WTC11 (cell line): ENCODE measurements around the gene GRAMD4. TPM values are rescaled to one million over a fixed set of nuclear protein-coding genes. Genes with fewer than 3 reads are reported as not detected.

ENCODE experiments used
- ATAC-seq: fragments of 200-7000 bp; cut with Tn5 transposase; 2 replicates; pipeline ENCODE4 v1.10.0; 2021; ENCODE audit warnings: mild to moderate bottlenecking, moderate library complexity
- CTCF ChIA-PET: fragments of 300-600 bp; sonication (Branson Sonifier 250); formaldehyde crosslinking; loops from one replicate; lab custom pipeline; 2021; ENCODE audit warnings: antibody characterized with exemption; lab: Charles Lee
- POLR2A ChIA-PET: fragments of 350-600 bp; sonication (Branson Sonifier 250); formaldehyde crosslinking; loops from one replicate; lab custom pipeline; 2021; ENCODE audit warnings: antibody characterized with exemption; lab: Charles Lee
- DNase-seq: peaks from one replicate; pipeline ENCODE4 v3.0.0; 2021; ENCODE audit warnings: low spot score
- H3K27ac Mint-ChIP-seq: 2 replicates; pipeline ENCODE4 v1.8.0; 2021; ENCODE audit warnings: mixed read lengths
- H3K27me3 Mint-ChIP-seq: 2 replicates; pipeline ENCODE4 v1.8.0; 2021; ENCODE audit warnings: low read depth, mild to moderate bottlenecking, moderate library complexity, mixed read lengths
- H3K36me3 Mint-ChIP-seq: 2 replicates; pipeline ENCODE4 v1.8.0; 2021; ENCODE audit warnings: mixed read lengths
- H3K4me1 Mint-ChIP-seq: 2 replicates; pipeline ENCODE4 v1.8.0; 2022; ENCODE audit warnings: mixed read lengths
- H3K4me3 Mint-ChIP-seq: 2 replicates; pipeline ENCODE4 v1.8.0; 2021; ENCODE audit warnings: mild to moderate bottlenecking, moderate library complexity, mixed read lengths
- H3K9me3 Mint-ChIP-seq: 2 replicates; pipeline ENCODE4 v1.8.0; 2021; ENCODE audit warnings: mixed read lengths
- CREB1 ChIP-seq: sonication (generic); formaldehyde crosslinking; IDR thresholded peaks from 2 replicates; pipeline ENCODE4 v1.8.0; 2023; ENCODE audit warnings: mild to moderate bottlenecking, missing genetic modification reagents
- CTCF ChIP-seq: fragments of 200-600 bp; IDR thresholded peaks from 2 replicates; pipeline ENCODE4 v1.8.0; 2022; ENCODE audit warnings: antibody characterized with exemption
- ELF4 ChIP-seq: sonication (generic); formaldehyde crosslinking; IDR thresholded peaks from 2 replicates; pipeline ENCODE4 v1.8.1; 2022; ENCODE audit warnings: low read depth, mild to moderate bottlenecking, moderate library complexity, missing genetic modification reagents
- ESRRA ChIP-seq: sonication (generic); formaldehyde crosslinking; IDR thresholded peaks from 2 replicates; pipeline ENCODE4 v1.8.1; 2022; ENCODE audit warnings: mild to moderate bottlenecking, missing genetic modification reagents, borderline replicate concordance
- FOXK1 ChIP-seq: sonication (generic); formaldehyde crosslinking; IDR thresholded peaks from 2 replicates; pipeline ENCODE4 v1.8.0; 2022; ENCODE audit warnings: mild to moderate bottlenecking, moderate library complexity, missing genetic modification reagents
- HMGA2 ChIP-seq: fragments of 250-450 bp; sonication (Bioruptor Pico); IDR thresholded peaks from 2 replicates; pipeline ENCODE4 v1.4.0; 2021; ENCODE audit warnings: mild to moderate bottlenecking, moderate library complexity
- RORB ChIP-seq: fragments of 250-450 bp; sonication (Bioruptor Pico); IDR thresholded peaks from 2 replicates; pipeline ENCODE4 v1.9.0; 2021; ENCODE audit warnings: mild to moderate bottlenecking
- TCF7 ChIP-seq: sonication (generic); formaldehyde crosslinking; IDR thresholded peaks from 2 replicates; pipeline ENCODE4 v1.8.0; 2022; ENCODE audit warnings: mild to moderate bottlenecking, low read depth, missing genetic modification reagents, moderate library complexity
- TEAD1 ChIP-seq: sonication (generic); formaldehyde crosslinking; IDR thresholded peaks from 2 replicates; pipeline ENCODE4 v1.8.0; 2022; ENCODE audit warnings: mild to moderate bottlenecking, missing genetic modification reagents
- ZNF138 ChIP-seq: sonication (generic); formaldehyde crosslinking; conservative IDR thresholded peaks from 2 replicates; pipeline ENCODE4 v1.8.1; 2022; ENCODE audit warnings: mild to moderate bottlenecking, moderate library complexity, missing genetic modification reagents
- ZNF416 ChIP-seq: fragments of 250-450 bp; sonication (Bioruptor Pico); IDR thresholded peaks from 2 replicates; pipeline ENCODE4 v1.9.0; 2021; ENCODE audit warnings: mild to moderate bottlenecking, inconsistent platforms
- total RNA-seq: library from RNA; stranded (reverse); gene quantifications from 3 replicates; pipeline ENCODE4 v1.2.3, GENCODE V29; 2021
- TF ChIP-seq, protein P1 (sequence below): fragments of 250-450 bp; sonication (Bioruptor Pico); IDR thresholded peaks from 2 replicates; pipeline ENCODE4 v1.9.0; 2021; ENCODE audit warnings: moderate library complexity, mild to moderate bottlenecking, inconsistent platforms, borderline replicate concordance
- TF ChIP-seq, protein P2 (sequence below): sonication (generic); formaldehyde crosslinking; IDR thresholded peaks from 2 replicates; pipeline ENCODE4 v1.8.1; 2023; ENCODE audit warnings: mild to moderate bottlenecking, moderate library complexity, missing genetic modification reagents
- TF ChIP-seq, protein P3 (sequence below): sonication (generic); formaldehyde crosslinking; IDR thresholded peaks from 2 replicates; pipeline ENCODE4 v1.8.0; 2022; ENCODE audit warnings: mild to moderate bottlenecking, missing genetic modification reagents
- TF ChIP-seq, protein P4 (sequence below): fragments of 250-450 bp; sonication (Bioruptor Pico); IDR thresholded peaks from 2 replicates; pipeline ENCODE4 v1.9.0; 2021; ENCODE audit warnings: mild to moderate bottlenecking, borderline replicate concordance
- TF ChIP-seq, protein P5 (sequence below): sonication (generic); formaldehyde crosslinking; conservative IDR thresholded peaks from 2 replicates; pipeline ENCODE4 v1.8.1; 2022; ENCODE audit warnings: mild to moderate bottlenecking, missing genetic modification reagents

The GRAMD4 gene
- total RNA-seq, 1 experiment from 2014 or later, result 41.0 TPM

DNA sequence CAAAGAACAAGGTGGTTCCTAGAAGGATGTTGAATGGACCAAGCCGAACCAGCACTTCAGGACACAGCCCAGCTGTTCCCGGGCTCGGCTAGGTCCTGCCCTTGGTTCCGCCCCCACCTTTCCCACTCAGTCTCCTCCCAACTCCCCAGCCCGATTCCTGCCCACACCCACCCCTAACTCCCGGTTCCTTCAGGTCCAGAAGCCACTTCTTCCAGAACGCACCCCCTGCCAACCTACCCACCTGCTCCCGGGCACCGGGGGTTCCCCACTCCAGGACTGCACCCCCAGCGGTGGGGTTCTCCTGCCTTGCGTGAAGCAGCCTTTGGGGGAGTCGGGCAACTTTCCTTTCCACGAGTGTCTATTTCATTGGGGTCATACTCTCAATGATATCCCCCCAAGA, 87.1 kb downstream of the GRAMD4 start (continued):
- no peak for TF ChIP-seq TCF7 (CRISPR knock-in tag)
- TF ChIP-seq, protein P1, sequence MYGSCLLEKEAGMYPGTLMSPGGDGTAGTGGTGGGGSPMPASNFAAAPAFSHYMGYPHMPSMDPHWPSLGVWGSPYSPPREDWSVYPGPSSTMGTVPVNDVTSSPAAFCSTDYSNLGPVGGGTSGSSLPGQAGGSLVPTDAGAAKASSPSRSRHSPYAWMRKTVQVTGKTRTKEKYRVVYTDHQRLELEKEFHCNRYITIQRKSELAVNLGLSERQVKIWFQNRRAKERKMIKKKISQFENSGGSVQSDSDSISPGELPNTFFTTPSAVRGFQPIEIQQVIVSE, result no peak

- Mint-ChIP-seq H3K9me3 (no peaks in the 10 kb centered on the region), H3K27ac (no peak overlapping the region), H3K4me3 (no peak overlapping the region), H3K4me1 (no peaks in the 10 kb centered on the region), H3K27me3 (no peaks in the 10 kb centered on the region), H3K36me3 (peaks cover 63% of the 10 kb centered on the region)
- ATAC-seq (no peak), DNase-seq (no peak)
- TF ChIP-seq ZNF138 (CRISPR knock-in tag) (no peak), ZNF416 (CRISPR knock-in tag) (no peak), HMGA2 (CRISPR knock-in tag) (no peak), TCF7 (CRISPR knock-in tag) (no peak), ESRRA (CRISPR knock-in tag) (no peak), TEAD1 (CRISPR knock-in tag) (no peak), ELF4 (CRISPR knock-in tag) (no peak), FOXK1 (CRISPR knock-in tag) (no peak), RORB (CRISPR knock-in tag) (no peak), CTCF (no peak), CREB1 (CRISPR knock-in tag) (no peak)
- TF ChIP-seq, protein P2, sequence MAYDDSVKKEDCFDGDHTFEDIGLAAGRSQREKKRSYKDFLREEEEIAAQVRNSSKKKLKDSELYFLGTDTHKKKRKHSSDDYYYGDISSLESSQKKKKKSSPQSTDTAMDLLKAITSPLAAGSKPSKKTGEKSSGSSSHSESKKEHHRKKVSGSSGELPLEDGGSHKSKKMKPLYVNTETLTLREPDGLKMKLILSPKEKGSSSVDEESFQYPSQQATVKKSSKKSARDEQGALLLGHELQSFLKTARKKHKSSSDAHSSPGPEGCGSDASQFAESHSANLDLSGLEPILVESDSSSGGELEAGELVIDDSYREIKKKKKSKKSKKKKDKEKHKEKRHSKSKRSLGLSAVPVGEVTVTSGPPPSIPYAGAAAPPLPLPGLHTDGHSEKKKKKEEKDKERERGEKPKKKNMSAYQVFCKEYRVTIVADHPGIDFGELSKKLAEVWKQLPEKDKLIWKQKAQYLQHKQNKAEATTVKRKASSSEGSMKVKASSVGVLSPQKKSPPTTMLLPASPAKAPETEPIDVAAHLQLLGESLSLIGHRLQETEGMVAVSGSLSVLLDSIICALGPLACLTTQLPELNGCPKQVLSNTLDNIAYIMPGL, result no peak
- TF ChIP-seq, protein P3, sequence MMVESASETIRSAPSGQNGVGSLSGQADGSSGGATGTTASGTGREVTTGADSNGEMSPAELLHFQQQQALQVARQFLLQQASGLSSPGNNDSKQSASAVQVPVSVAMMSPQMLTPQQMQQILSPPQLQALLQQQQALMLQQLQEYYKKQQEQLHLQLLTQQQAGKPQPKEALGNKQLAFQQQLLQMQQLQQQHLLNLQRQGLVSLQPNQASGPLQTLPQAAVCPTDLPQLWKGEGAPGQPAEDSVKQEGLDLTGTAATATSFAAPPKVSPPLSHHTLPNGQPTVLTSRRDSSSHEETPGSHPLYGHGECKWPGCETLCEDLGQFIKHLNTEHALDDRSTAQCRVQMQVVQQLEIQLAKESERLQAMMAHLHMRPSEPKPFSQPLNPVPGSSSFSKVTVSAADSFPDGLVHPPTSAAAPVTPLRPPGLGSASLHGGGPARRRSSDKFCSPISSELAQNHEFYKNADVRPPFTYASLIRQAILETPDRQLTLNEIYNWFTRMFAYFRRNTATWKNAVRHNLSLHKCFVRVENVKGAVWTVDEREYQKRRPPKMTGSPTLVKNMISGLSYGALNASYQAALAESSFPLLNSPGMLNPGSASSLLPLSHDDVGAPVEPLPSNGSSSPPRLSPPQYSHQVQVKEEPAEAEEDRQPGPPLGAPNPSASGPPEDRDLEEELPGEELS, result no peak
- TF ChIP-seq, protein P4, sequence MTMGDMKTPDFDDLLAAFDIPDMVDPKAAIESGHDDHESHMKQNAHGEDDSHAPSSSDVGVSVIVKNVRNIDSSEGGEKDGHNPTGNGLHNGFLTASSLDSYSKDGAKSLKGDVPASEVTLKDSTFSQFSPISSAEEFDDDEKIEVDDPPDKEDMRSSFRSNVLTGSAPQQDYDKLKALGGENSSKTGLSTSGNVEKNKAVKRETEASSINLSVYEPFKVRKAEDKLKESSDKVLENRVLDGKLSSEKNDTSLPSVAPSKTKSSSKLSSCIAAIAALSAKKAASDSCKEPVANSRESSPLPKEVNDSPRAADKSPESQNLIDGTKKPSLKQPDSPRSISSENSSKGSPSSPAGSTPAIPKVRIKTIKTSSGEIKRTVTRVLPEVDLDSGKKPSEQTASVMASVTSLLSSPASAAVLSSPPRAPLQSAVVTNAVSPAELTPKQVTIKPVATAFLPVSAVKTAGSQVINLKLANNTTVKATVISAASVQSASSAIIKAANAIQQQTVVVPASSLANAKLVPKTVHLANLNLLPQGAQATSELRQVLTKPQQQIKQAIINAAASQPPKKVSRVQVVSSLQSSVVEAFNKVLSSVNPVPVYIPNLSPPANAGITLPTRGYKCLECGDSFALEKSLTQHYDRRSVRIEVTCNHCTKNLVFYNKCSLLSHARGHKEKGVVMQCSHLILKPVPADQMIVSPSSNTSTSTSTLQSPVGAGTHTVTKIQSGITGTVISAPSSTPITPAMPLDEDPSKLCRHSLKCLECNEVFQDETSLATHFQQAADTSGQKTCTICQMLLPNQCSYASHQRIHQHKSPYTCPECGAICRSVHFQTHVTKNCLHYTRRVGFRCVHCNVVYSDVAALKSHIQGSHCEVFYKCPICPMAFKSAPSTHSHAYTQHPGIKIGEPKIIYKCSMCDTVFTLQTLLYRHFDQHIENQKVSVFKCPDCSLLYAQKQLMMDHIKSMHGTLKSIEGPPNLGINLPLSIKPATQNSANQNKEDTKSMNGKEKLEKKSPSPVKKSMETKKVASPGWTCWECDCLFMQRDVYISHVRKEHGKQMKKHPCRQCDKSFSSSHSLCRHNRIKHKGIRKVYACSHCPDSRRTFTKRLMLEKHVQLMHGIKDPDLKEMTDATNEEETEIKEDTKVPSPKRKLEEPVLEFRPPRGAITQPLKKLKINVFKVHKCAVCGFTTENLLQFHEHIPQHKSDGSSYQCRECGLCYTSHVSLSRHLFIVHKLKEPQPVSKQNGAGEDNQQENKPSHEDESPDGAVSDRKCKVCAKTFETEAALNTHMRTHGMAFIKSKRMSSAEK (CRISPR knock-in tag), result no peak
- TF ChIP-seq, protein P5, sequence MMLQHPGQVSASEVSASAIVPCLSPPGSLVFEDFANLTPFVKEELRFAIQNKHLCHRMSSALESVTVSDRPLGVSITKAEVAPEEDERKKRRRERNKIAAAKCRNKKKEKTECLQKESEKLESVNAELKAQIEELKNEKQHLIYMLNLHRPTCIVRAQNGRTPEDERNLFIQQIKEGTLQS, result no peak
- POLR2A ChIA-PET, result no interaction called here
- CTCF ChIA-PET, result no interaction called here
Observed at GRCh38 chr22:46707827-46708570, 87.8 kb downstream of the GRAMD4 start.
